ENCODE results near the gene ATOSB. TPM values are rescaled to one million over a fixed set of nuclear protein-coding genes. Genes with fewer than 3 reads are reported as not detected.
A peak's percentile ranks its signal among the peaks of the same experiment; 100 is the strongest.

Gene ATOSB
- total and polyA plus RNA-seq, 9 of the 15 experiments (the other 6 are each of a cell fraction or from before 2014, with no cell fraction given), result 0.45 to 8.0 (median 4.2) TPM

DNA sequence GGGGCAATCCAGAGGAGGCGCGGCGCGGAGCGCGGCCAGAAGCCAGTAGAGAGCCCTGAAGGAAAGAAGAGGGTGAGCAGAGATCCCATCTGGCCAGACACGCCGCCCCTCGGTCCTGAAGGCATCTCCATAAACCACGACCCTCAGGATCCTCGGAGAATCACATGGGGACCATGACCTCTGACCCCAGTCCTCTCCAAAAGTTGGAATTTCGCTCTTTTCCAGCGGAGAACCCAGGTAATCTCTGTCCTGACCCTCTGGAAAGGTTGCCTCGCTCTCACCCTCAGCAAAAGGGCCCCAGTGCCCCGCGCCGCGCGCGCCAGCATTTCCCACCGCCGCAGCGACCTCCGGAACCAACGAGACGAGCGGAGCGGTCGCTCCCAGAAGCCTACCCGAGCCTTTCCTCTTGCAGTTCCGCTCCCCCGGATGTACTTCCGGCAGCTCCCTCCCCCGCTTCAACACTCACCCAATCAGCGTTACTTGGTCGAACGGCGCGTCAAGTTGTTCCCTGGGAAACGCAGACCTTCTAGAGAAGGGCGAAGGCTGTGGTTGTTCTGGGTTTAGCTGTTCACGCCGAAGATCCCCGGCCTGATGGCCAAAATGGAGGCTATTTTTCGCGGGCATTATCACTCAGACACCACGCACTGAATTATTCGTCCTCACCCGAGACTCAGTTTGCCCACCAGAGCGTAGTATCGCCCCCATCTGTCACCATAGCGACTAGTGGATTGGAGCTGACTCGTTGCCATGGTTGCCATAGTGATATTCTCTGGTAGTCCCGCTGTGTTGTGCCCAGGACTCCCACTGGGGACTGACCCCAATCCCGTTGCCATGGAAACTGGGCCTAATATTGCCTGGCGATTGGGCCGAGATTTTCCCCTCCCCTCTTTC is 12.6 kb downstream of the ATOSB start, which contains the start of gene STOML2 (continued):
- TF ChIP-seq, protein P1, sequence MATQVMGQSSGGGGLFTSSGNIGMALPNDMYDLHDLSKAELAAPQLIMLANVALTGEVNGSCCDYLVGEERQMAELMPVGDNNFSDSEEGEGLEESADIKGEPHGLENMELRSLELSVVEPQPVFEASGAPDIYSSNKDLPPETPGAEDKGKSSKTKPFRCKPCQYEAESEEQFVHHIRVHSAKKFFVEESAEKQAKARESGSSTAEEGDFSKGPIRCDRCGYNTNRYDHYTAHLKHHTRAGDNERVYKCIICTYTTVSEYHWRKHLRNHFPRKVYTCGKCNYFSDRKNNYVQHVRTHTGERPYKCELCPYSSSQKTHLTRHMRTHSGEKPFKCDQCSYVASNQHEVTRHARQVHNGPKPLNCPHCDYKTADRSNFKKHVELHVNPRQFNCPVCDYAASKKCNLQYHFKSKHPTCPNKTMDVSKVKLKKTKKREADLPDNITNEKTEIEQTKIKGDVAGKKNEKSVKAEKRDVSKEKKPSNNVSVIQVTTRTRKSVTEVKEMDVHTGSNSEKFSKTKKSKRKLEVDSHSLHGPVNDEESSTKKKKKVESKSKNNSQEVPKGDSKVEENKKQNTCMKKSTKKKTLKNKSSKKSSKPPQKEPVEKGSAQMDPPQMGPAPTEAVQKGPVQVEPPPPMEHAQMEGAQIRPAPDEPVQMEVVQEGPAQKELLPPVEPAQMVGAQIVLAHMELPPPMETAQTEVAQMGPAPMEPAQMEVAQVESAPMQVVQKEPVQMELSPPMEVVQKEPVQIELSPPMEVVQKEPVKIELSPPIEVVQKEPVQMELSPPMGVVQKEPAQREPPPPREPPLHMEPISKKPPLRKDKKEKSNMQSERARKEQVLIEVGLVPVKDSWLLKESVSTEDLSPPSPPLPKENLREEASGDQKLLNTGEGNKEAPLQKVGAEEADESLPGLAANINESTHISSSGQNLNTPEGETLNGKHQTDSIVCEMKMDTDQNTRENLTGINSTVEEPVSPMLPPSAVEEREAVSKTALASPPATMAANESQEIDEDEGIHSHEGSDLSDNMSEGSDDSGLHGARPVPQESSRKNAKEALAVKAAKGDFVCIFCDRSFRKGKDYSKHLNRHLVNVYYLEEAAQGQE (IDR thresholded peaks at IDR 0.05; ENCODE audit: borderline replicate concordance), result no peak
- TF ChIP-seq, protein P1 (CRISPR knock-in tag; IDR thresholded peaks at IDR 0.05; ENCODE audit: low read depth), result no peak
- TF ChIP-seq MCM2 (IDR thresholded peaks at IDR 0.05; ENCODE audit: low read depth) (no peak), DMBX1 (CRISPR knock-in tag; IDR thresholded peaks at IDR 0.05; ENCODE audit: borderline replicate concordance) (no peak), PHTF2 (CRISPR knock-in tag; IDR thresholded peaks at IDR 0.05) (no peak), STAT5B (CRISPR knock-in tag; IDR thresholded peaks at IDR 0.05) (no peak), HOXB6 (CRISPR knock-in tag; IDR thresholded peaks at IDR 0.05; ENCODE audit: borderline replicate concordance) (no peak), BMI1 (IDR thresholded peaks at IDR 0.05; ENCODE audit: low read length) (peak; percentile 73), MTA3 (IDR thresholded peaks at IDR 0.05; ENCODE audit: borderline replicate concordance) (0 out of 2 replicates have a peak, but pooled peaks have one; percentile 62), ZEB2 (IDR thresholded peaks at IDR 0.05) (peak; percentile 92), CHD2 (IDR thresholded peaks at IDR 0.05; ENCODE audit: low read depth, low read length) (no peak), BACH1 (tag; IDR thresholded peaks at IDR 0.05) (no peak), HLTF (IDR thresholded peaks at IDR 0.05) (no peak), TRIM24 (IDR thresholded peaks at IDR 0.05) (peak in 1 of 2 experiments; percentile 98; a peak in 2 of 4 replicates), GATA2 (CRISPR knock-in tag; IDR thresholded peaks at IDR 0.05) (no peak), NFXL1 (CRISPR knock-in tag; IDR thresholded peaks at IDR 0.05) (no peak), CTBP1 (IDR thresholded peaks at IDR 0.05; ENCODE audit: borderline replicate concordance) (peak; percentile 67; the same call in 1 of the 2 replicates), SAFB (IDR thresholded peaks at IDR 0.05; ENCODE audit: borderline replicate concordance, low read depth, low read length) (no peak), ZNF583 (CRISPR knock-in tag; IDR thresholded peaks at IDR 0.05) (no peak), KLF6 (CRISPR knock-in tag; IDR thresholded peaks at IDR 0.05; ENCODE audit: borderline replicate concordance) (no peak), ZFPM2 (CRISPR knock-in tag; IDR thresholded peaks at IDR 0.05) (no peak)
- TF ChIP-seq, protein P2, sequence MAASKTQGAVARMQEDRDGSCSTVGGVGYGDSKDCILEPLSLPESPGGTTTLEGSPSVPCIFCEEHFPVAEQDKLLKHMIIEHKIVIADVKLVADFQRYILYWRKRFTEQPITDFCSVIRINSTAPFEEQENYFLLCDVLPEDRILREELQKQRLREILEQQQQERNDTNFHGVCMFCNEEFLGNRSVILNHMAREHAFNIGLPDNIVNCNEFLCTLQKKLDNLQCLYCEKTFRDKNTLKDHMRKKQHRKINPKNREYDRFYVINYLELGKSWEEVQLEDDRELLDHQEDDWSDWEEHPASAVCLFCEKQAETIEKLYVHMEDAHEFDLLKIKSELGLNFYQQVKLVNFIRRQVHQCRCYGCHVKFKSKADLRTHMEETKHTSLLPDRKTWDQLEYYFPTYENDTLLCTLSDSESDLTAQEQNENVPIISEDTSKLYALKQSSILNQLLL (CRISPR knock-in tag; IDR thresholded peaks at IDR 0.05; ENCODE audit: borderline replicate concordance), result no peak
